ENCODE data around the gene TMEM233.
A peak's percentile ranks its signal among the peaks of the same experiment; 100 is the strongest.

Gene TMEM233

DNA sequence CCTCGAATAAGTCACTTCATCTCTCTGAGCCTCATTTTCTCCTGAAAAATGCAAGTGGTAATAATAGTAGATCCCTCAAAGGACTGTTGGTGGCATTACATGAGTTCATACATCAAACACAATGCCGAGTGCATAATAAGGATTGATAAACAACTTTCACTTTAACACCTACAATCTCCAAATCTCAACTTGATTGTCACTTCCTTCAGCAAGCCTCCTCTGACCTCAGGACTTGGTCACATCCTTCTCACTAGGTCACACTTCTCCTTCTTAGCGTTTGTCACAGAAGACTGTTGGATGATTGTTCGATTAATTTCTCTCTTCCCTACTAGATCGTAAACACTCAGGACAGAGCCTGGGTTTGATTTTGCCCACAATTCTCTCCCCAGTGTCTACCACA lies 66.5 kb downstream of the TMEM233 start:
- no peak for DNase-seq

GRCh38 chr12:119661882-119662281 lies 68.3 kb downstream of the TMEM233 start:
- no peak for DNase-seq

GRCh38 chr12:119664642-119665041 lies 71.1 kb downstream of the TMEM233 start:
- DNase-seq, result no peak

- no peak for DNase-seq
These were observed 71.8 kb downstream of the TMEM233 start for GRCh38 chr12:119665164-119665929.

GRCh38 chr12:119666226-119666795 lies 72.7 kb downstream of the TMEM233 start:
- DNase-seq, result no peak

DNA sequence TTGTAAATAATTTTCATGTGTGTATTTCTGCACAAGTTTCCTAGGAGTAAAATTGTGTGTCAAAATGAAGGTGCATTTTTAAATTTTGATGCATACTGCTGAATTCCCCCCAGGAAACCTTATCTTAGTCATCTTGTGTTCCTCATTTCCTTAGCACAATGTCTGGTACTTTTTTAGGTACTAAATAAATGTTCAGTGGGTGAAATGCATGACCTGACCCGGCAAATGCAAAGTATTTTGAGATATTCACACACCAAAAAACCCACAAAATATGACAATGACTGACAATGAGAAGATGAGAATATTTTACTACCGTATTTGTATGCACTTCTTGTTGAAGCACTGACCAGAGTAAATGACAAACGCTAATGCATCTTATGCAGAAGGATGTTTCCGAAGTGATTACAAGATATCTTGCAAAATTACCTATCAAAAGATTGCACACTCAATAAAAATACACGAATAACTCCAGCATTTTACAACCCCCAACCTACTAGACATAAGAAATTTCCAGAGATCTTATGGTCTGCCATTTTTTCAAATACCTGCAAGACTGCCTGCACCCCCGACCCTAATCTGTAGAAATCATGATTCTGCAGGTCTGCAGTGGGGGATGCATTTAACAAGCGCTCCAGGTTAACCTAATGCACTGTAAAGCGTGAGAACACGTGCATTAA lies 73.5 kb downstream of the TMEM233 start:
- peak; percentile 7 for DNase-seq

DNA sequence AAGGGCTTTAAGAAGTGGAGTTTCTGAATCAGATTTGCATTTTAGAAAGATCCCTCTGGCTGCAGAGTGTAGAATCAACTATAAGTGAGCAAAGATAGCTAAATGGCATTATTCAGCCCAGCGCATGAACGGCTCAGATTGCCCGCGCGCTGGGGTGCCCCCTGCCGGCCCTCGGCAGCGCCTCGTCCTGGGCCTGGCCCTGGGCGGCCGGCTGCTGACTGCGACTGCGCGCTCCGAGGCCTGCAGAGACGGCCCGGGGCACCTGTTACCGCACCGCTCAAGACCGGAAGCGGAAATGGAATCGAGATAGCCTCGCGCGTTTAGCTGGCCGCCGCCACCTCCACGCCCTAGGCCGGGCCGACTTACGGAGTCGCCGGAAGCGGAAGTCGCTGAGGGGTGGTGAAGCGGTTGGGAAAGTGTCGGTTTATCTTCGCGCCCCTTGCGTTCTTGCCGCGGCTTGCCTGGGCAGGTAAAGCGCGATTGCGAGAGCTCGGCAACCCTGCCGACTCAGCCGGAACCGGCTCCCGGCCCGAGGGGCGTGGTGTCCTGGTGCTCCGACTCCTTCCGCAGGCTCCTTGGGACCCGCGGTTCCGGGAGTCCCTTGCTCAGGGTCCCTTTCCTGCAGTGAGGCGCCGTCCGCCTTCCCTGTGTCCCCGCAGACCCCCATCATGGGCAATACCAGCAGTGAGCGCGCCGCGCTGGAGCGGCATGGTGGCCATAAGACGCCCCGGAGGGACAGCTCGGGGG lies 74.2 kb downstream of the TMEM233 start, which contains the start of gene PRKAB1:
Gene PRKAB1, plus strand, starts transcription at position 557 of the 747 bp plus-strand sequence. Its CDS starts 112 bp downstream, at position 669.
- DNase-seq, result peak; percentile 95

GRCh38 chr12:119668324-119668841 lies 74.8 kb downstream of the TMEM233 start:
- DNase-seq, result no peak

GRCh38 chr12:119669744-119670472 lies 76.3 kb downstream of the TMEM233 start:
- no peak for DNase-seq

DNA sequence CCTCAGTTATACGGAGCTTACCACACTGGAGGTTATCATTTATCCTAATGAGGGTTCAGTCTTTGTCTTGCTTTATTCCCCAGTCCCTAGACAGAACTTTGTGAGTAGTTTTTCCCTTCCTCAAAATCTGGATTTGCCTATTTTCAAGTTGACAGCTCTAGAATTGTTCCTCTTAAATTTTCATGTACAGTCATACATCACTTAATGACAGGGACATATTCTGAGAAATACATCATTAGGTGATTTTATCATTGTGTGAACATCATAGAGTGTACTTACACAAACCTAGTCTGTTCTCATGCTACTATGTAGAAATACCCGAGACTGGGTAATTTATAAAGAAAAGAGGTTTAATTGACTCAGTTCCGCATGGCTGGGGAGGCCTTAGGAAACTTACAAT lies 77.5 kb downstream of the TMEM233 start:
- DNase-seq, result no peak

DNA sequence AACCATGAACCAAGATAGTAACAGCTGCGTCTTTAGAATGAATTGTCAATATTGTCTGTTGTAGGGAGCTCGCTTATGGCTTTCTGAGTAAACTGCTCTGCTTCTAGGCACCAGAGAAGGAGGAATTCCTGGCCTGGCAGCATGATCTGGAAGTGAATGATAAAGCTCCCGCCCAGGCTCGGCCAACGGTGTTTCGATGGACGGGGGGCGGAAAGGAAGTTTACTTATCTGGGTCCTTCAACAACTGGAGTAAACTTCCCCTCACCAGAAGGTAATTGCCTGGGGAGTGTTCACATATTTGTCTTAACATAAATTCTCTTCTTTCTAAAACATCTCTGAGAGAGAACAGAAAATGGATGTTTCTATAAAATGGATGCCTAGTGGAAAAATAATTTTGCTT lies 78.6 kb downstream of the TMEM233 start:
- no peak for DNase-seq

DNA sequence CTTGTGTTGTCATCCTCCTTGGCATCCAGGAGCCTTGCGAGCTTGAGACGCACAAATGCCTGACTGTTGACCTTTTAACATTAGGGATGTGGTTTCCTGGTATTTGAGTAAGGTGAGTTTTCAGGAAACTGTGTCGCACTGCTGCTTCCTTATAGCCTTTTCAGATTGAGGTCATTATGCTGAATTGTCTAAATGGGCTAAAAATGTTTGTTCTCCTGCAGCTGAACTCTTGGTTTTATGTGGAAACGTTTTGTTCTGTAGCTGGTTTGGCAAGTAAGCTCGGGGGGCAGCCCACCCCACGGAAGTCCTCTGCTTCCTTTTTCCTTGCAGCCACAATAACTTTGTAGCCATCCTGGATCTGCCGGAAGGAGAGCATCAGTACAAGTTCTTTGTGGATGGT lies 80.1 kb downstream of the TMEM233 start:
- DNase-seq, result no peak

GRCh38 chr12:119674560-119674959 lies 81.0 kb downstream of the TMEM233 start:
- no peak for DNase-seq

DNA sequence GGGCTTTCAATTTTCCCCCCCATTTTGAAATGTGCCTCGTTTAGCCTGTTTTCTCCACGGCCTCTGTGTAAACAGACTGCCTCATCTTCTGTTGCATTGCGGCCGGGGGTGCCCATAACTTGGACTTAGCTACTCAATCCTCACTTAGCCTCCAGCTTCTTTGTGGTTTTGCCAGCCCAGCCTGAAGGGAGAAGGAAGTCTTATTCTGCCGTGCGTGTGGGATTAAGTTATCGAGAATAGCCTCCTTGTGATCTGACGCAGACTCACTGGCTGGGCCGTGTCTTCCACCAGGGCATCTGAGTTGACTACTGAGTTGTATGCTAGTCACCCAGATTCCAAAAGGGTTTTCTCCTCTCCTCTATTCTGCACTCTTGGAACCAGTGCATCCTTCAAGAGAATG lies 82.4 kb downstream of the TMEM233 start:
- DNase-seq, result no peak

- DNase-seq, result no peak
These were observed 83.0 kb downstream of the TMEM233 start for GRCh38 chr12:119676573-119676972.

GRCh38 chr12:119678459-119678858 lies 84.9 kb downstream of the TMEM233 start:
- no peak for DNase-seq

GRCh38 chr12:119679081-119679480 lies 85.5 kb downstream of the TMEM233 start:
- no peak for DNase-seq

DNA sequence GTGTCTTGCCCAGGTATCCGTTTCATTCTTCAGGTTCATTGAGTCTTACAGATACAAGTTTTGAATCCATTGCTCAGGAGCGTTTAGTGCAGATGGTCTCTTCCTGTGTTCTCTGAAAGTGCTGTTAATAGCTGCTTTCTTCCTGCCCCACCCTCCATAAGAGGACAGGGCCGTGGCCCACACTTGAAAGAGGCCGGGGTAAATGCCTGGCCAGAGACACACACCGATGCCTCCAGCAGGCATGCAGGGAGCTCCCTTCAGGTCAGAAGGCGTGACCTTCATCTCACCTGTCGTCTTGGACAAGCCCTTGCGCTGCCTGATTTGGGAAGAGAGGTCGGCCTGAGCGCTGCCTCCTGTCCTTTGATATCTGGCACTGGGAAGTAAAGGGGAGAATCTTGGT lies 85.9 kb downstream of the TMEM233 start:
- DNase-seq, result no peak

DNA sequence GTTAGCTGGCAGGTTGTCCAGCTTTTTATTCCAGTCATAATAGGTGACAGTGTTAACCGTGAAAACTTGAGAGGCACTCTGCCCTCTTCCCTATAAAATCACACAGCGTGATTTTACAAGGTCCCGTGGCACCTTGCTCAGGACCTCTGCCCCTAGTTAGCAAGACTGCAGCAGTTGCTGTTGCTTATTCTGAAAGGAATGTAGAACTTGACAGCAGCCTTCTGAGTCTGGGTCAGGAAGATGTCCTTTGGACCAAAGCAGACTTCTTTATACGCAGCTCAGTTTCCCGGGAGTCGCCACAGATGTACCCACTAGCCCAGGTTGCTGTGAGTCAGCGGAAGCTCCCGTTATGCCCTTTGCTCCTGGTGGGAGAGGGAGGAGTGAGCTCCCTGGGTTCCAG lies 87.5 kb downstream of the TMEM233 start:
- DNase-seq, result no peak

DNA sequence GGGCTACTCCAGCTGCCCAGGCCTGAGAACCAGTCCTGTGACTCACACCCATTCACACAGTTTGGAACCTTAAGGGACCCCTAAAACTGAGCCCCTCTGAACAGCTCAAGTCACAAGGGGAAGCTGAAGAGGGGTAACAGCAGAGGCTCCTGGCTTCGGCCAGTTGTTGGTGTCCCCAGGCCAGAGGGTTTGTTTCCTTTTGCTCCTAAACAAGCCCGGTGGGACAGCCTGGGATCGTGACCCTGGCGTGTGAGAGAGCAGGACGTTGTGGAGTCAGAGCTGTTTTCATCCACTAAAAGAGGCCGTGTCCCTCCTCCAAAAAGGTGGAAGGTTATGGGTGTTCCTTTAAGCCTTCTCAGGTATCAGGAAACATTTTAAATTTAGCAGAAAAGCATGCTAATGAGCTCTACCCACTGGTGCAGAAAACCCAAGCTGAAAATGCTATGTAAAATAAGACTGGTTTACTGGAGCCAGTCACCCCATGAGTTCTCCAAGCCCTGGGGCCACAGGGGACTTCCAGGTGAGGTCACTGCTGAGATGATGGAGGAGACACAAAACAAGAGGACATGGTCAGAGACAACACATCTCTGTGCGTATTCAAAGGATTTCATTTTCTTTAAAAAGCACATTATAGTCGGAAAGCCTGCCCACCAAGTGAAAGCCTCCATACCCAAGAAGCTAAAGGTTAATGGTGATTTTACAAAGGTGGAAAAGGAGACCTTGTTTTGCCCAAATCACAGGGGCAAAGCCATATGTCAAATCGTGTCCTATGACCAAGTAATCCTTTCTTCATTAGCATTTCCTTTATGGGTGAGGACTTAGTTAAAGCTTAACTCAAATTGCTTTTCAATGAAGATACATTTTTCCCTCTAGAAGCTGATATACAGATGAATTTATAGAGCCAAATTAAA lies 88.4 kb downstream of the TMEM233 start:
- no peak for DNase-seq

GRCh38 chr12:119682639-119683252 lies 89.2 kb downstream of the TMEM233 start:
- DNase-seq, result no peak

All from activated gamma-delta T cell treated with Interleukin-2 at 50 U/mL for 16 hours (primary cell).